ENCODE results near the gene RO60. TPM values are rescaled to one million over a fixed set of nuclear protein-coding genes. Genes with fewer than 3 reads are reported as not detected.
"Not testable (repeated sequence)": the region's sequence is repeated elsewhere in the genome, so short reads cannot be mapped to it uniquely, and the experiment has no call there.

The RO60 gene
- total RNA-seq, 6 experiments from 2014 or later: 21.3 to 35.9 (median 25.5) TPM

GRCh38 chr1:193040011-193040410 lies 19.4 kb upstream of the RO60 start:
- intact Hi-C loops (cut with DNase I): no loop called here
- no peak overlapping the region for H3K27ac ChIP-seq
- H3K4me1 ChIP-seq: peaks cover 0 to 12% (median 0%) of the 10 kb centered on the region in 4 donors
- no peak for ATAC-seq
- no peaks in the 10 kb centered on the region for H3K27me3 ChIP-seq
- H3K36me3 ChIP-seq: no peaks in the 10 kb centered on the region
- H3K4me3 ChIP-seq: no peak overlapping the region
- DNase-seq: no peak
- H3K9me3 ChIP-seq: no peaks in the 10 kb centered on the region
- no peak for TF ChIP-seq POLR2A (IDR thresholded peaks at IDR 0.05)
- no peak for TF ChIP-seq CTCF (IDR thresholded peaks at IDR 0.05)
- 85% methylated on average over 3 of the region's 3 CpGs for WGBS (ENCODE audit: insufficient coverage, low coverage, low lambda C conversion rate, missing lambda C conversion rate)

DNA sequence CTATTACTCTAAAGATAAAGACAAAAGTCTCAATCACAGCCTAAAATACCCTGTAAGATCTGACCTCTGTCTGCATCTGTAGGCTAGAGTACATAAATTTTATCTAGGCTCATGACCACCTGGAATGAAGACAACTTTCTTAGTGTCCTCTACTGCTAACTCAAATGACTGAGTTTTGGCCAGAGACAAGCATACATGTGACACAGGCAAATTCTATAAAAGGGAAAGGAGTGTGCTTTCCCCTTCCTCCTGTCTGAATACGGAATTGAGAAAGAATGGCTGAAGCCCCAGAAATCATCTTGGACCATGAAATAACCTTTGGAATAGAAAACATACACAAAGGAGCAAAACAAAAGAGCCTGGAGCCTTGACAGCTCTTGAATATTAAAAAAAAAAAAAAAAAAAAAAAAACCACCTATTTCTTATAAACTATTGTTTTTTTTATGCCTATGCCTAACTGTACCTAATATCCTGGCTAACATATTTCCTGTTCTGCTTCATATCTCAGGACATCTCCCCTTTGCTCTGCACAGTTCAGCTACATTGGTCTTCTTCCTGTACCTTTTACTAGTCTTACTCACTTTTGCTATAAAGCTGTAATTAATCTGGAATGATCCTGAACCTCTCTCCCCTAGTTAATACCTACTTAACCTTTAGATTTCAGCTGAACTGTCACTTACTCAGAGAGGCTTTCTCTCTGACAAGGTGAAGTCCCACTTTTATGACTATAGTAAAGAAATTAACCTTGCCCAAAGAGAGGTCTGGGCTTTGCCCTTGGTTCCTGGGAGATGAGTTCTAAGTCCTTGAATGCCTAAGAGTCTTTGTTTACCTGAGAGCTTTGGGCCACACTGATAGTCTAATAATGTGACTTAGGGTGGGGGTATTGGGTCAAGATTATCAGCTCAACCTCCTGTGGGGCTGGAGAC lies 16.4 kb upstream of the RO60 start:
- no peak for ATAC-seq
- H3K9me3 ChIP-seq: no peaks in the 10 kb centered on the region
- TF ChIP-seq CTCF (IDR thresholded peaks at IDR 0.05) (no peak), POLR2A (IDR thresholded peaks at IDR 0.05) (no peak)
- peaks cover 0 to 4% (median 0%) of the 10 kb centered on the region in 4 donors for H3K36me3 ChIP-seq
- H3K4me3 ChIP-seq: no peak overlapping the region
- H3K27ac ChIP-seq: no peak overlapping the region
- no peaks in the 10 kb centered on the region for H3K27me3 ChIP-seq
- no peak for DNase-seq
- 63% methylated on average over 1 of the region's 1 CpG for WGBS (ENCODE audit: insufficient coverage, low coverage, low lambda C conversion rate, missing lambda C conversion rate)
- intact Hi-C loops (cut with DNase I): no loop called here
- H3K4me1 ChIP-seq: peaks cover 0 to under 1% (median 0%) of the 10 kb centered on the region in 4 donors

GRCh38 chr1:193048913-193049312 lies 10.5 kb upstream of the RO60 start:
- WGBS (ENCODE audit: insufficient coverage, low coverage, low lambda C conversion rate, missing lambda C conversion rate): 98% methylated on average over 4 of the region's 5 CpGs
- intact Hi-C loops (cut with DNase I); H3K9me3 ChIP-seq; H3K27ac ChIP-seq; H3K4me1 ChIP-seq; H3K4me3 ChIP-seq; ATAC-seq; H3K27me3 ChIP-seq; DNase-seq: not testable (repeated sequence)
- peaks cover 0 to 25% (median 4%) of the 10 kb centered on the region in 4 donors for H3K36me3 ChIP-seq

- no peak for ATAC-seq
- intact Hi-C loops (cut with DNase I): no loop called here
Observed at GRCh38 chr1:193054169-193054675, 5.2 kb upstream of the RO60 start.

More at GRCh38 chr1:193054169-193054675, 5.2 kb upstream of the RO60 start:
- WGBS (ENCODE audit: insufficient coverage, low coverage, low lambda C conversion rate, missing lambda C conversion rate): 88% methylated on average over 4 of the region's 4 CpGs
- Histone ChIP-seq H3K4me3 (no peak overlapping the region), H3K36me3 (peaks cover 0 to 11% (median under 1%) of the 10 kb centered on the region in 4 donors), H3K4me1 (peaks cover 0 to 15% (median 6%) of the 10 kb centered on the region in 4 donors), H3K27me3 (no peaks in the 10 kb centered on the region), H3K27ac (no peak overlapping the region), H3K9me3 (no peaks in the 10 kb centered on the region)
- no peak for DNase-seq
- TF ChIP-seq CTCF (IDR thresholded peaks at IDR 0.05) (no peak), POLR2A (IDR thresholded peaks at IDR 0.05) (no peak)
